T-helper 1 cell treated with Interleukin-12 subunit alpha and Interleukin-12 subunit beta and Interleukin-4 antibody, amounts not matched to agents 30 ng/mL and 1 ng/mL, for 36 hours (primary cell): ENCODE data around the gene RPL10. TPM values are rescaled to one million over a fixed set of nuclear protein-coding genes. Genes with fewer than 3 reads are reported as not detected.
"Not testable (repeated sequence)": the region's sequence is repeated elsewhere in the genome, so short reads cannot be mapped to it uniquely, and the experiment has no call there.

Experiments
- intact Hi-C: fragments of 100-400 bp; cut with micrococcal nuclease; formaldehyde crosslinking; loops from one replicate; pipeline ENCODE4 v1.15.1; 2024
- total RNA-seq: library from RNA; stranded (reverse); gene quantifications from 2 replicates; pipeline ENCODE4 v1.2.3, GENCODE V29; 2022

The RPL10 gene
- total RNA-seq, 1 donor from 2014 or later: 2,525 TPM

DNA sequence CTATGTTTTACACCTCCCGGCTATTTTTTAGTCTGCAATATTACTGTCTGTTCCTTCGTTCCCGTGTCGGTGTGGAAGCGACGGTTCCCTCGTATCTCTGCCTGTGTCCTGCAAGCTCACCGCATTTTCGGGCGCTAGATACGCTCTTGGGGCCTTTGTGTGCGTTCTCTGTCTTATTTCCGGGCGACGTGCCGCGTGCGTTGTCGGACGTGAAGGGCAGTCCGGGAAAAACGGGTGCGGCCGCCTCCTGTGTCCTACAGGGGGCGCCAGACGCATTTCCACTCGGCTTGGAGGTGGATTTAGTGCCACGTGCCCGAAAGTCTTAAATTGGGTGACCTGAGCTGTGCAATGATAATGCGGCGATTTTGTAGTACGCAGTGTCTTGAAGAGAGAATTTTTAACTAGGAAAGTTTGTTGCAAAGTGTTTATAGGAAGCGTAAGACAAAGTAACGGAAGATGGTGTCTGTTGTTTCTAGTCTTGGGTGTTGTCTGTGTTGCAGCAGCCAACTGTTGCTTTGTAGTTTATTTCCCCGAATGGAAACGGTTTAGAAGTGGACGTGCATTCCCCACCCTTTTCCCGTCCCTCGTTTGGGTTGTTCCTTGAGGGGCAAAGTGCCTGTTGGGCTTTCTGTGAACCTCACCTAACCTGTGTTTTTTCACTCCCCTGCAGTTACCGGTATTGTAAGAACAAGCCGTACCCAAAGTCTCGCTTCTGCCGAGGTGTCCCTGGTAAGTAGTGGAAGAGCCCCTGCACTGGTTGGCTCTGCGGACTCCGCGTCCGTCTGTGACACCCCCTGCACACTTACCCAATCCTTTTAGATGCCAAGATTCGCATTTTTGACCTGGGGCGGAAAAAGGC lies 720 bp downstream of the RPL10 start:
- intact Hi-C loops: loop anchor here (1.0 to 5.0 kb wide), 7 partner anchors 12 to 472 kb away; partner anchors contain the start of genes ARHGAP4, FAM3A, GDI1 and HCFC1

DNA sequence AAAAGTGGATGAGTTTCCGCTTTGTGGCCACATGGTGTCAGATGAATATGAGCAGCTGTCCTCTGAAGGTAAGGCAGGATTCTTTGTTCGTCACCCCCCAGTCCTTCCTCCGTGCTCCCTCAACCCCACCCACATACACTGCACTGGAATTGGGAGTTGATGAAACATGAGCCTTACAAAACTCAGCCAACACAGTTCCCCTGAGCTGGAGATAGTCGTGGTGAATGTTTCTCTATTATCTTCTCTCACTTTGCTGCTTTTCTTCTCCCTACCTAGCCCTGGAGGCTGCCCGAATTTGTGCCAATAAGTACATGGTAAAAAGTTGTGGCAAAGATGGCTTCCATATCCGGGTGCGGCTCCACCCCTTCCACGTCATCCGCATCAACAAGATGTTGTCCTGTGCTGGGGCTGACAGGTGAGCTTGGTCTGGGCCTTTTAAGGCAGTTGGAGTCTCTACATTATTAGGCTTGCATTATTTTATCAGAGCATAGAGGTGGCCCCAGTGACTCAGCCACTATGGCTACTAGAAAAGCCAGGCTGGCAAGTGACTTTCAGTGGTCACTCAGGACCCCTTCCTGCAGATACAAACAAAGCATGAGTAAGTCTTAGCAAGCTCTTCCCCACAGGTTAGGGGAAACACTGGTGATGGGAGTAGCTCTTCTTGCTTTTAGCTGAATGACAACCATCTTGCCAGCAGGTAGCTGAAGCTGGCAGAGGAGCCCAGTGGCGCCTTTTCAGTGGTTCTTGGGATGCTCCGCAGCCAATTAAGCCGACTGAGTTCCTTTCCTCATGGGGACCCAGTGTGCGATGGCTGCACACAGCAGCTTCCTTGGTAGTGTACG lies 1.6 kb downstream of the RPL10 start:
- intact Hi-C loops: loop anchor here (1.0 to 5.0 kb wide), 7 partner anchors 12 to 472 kb away; partner anchors contain the start of genes ARHGAP4, FAM3A, GDI1 and HCFC1

DNA sequence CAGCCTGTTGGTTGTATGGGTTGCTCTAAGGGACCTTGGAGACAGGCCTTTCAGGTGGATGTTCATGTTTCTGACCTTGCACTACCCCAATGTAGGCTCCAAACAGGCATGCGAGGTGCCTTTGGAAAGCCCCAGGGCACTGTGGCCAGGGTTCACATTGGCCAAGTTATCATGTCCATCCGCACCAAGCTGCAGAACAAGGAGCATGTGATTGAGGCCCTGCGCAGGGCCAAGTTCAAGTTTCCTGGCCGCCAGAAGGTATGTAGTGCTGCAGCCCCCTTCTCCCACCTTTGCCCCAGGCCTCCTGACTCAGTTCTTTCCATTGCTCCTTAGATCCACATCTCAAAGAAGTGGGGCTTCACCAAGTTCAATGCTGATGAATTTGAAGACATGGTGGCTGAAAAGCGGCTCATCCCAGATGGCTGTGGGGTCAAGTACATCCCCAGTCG lies 2.2 kb downstream of the RPL10 start:
- intact Hi-C loops: not testable (repeated sequence)

DNA sequence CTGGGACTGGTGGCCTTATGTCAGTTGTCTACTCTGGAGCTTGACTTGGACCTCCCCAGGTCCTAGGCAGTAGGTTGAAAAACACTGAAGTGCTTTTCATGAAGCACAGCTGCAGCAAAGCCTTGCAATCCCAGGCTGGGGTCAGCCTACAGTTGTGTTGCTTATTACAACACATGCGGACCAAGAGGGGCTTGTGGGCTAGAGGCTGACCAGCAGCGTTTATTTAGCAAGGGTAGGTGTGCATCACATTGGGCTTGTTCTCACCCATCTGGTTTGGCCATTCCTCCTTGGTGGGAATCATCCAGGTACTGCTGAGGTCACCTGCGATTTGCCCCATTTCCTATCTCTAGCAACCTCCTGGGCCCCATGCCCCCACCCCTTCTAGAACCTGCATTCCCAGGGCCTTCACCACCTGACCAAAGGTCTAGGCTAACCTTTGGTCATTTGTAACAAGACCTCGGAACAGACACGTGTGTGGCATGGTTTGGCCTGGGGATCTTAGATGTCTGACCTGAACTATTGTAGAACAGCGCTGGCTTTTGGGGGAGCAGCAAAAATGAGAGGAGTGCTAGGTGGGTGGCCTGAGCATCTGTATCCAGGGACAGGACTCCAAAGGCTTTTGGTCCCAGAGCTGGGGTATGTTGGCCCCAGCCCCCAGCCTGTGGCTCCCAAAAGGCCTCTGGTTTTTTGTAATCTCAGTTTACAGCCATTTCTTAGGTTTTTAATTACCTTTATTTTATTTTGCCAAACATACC lies 3.0 kb downstream of the RPL10 start:
- intact Hi-C loops: no loop called here

DNA sequence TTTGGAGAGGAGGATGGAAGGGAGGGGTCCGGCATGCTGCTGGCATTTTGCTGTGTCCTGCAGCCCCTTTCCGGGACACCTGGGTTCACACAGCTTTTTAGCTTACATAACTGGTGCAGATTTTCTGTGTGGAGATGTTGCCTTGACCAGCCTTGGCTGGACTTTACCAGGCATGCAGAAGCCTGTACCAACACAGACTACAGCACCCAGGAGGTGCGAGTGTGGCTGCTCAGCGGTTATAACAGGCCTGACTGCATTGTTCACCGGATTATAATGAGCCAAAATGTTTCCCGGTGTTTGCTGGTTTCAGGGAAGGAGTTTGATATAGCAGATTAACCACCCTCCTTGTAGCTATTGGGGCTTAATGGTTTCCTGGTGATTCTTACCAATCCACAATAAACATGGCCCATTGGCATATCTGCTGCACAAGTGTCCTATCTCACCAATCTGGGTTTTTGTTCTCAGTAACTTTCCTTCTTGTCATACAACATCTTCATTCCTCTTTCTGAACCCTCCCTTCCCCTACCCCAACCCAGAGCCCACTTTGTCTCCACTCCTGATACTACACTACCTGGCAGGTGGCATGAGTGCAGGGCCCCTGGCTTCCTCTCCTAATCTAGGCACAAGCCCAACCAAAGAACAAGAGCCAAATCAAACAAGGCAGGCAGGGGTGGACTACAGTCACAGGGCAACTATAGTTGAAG lies 3.9 kb downstream of the RPL10 start:
- intact Hi-C loops: no loop called here

DNA sequence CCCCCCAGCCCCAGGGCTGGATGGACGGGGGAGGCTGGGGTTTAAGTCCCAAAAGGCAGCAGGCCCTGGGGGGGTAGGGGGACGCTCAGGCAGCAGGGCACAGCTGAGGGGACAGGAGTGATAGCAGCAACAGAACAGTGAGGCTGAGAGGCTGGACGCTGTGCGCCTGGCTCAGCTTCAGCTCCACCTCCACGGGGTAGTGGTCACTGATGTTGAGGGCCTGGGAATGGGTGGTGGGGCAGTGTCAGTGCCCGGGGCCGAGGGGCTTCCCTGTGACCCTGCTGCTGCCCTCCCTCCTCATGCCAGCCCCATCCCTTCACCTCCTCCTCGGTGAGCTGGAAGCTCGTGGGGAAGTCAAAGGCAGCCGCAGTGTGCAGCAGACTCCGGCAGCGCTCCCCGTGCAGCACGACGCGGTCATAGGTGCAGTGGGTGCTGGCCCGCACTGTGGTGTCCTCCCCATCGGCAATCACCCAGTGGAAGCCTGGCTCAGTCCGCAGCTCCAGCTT lies 4.5 kb downstream of the RPL10 start:
- intact Hi-C loops: no loop called here

DNA sequence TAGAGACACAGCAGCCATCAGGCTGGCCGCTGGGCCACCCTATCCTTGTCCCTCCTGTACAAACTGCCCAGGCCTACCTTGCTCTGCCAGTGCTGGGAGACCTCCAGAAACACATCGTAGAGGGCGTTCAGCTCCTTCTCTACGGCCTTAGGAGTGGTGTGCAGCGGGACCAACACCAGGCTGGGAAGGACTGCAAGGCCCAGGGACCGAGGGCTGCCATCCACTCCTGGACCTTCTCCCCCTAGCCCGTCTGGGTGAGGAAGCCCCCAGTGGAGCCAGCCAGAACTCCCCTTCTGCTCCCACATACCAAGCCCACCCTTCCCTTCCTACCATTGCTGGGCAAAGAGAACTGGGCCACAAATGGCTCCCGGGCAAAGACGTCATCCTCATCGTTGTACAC lies 5.0 kb downstream of the RPL10 start:
- intact Hi-C loops: no loop called here

DNA sequence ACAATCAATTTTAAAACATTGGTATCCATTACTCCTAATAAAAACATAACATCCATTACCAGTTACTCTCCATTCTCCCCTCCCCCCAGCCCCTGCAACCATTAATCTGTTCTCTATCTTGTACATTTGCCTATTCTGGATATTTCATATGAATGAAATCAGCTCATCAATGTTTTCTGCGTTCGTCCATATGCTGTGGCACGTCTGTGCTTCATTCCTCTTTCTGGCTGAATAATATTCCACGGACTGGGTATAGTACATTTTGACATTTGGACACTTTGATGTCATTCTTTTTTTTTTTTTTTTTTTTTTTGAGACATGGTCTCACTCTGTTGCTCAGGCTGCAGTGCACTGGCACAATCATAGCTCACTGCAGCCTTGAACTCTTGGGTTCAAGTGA lies 5.7 kb downstream of the RPL10 start:
- intact Hi-C loops: no loop called here

DNA sequence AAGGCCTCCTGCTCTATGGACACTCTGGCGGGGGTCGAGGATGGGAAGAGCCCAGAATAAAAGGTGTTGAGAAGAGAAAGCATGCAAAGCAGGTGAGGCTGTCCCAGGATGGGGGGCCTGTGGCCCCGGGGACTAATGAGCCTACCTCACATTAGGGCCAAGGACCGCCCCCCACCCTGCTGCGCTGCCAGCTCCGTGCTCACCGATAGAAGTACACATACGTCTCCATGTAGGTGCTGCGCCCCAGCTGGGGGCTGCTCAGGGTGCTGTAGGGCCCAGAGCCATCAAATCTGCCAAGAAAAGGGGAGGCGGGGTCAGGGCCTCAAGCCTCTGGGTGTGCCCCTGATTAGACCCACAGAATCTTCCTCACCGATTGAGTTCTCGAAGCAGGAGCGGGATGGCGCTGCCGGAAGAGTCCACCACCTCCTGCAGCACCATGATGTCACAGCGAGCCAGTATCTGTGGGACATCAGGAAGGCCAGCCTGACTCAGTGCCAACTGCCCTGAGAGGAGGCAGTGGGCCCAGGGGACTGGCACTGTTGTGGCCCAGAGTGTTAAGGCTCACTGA lies 6.5 kb downstream of the RPL10 start:
- intact Hi-C loops: no loop called here

DNA sequence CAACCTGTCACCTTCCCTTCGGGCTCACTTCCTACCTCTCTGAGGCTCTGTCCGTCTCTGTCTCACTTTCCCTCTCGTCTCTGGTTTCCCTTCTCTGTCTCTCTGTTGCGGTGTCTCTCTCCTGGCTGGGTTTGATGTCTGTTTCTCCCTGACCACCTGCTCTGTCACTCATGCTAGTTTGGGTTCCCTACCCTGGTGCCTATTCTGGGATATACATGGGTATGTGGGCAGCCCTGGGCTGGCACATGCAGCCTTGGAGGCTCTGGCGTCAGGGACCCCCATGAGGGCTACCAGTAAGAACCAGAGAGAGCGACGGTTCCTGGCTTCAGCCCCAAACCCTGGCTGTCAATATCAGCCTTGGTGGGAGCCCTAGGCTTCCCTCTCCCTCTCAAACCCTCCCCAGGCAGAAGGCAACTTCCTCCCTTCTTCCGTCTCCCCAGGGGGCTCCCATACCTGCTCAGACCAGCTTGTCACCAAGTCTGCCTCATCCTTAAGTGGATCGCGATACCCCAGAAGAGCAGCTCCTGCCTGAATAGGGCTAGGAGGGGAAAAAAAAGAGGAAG lies 10.6 kb downstream of the RPL10 start:
- intact Hi-C loops: no loop called here

DNA sequence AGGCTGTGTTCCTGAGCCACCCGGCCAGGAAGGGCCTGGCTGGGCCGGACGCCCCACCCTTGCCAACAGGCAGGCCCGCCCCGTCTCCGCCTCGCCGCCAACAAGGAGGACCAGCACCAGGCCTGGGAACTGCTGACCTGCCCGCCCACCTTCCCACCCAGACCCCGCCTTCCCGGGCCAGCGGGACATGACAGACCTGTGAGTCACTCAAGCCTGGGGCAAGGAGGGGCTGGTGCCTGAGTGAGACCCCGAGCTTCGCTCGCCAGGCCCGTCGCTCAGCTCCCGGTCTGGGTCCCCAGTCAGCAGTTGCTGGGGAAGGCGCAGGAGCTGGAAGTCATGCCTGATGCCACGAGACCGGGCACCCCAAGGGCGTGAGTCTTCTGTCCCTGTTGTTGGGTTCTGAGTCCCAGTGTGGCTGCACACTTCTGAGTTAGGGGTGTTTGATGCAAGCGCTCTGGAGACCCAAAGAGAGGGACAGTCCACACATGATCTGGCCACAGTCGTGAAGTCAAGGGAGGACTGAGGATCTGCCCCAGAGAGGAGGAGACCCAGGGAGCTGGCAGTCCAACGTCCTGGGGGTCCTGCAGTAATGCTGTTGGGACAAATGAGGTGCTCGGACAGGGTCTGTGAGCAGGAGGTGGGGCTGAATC lies 11.2 kb downstream of the RPL10 start, which contains the start of gene DNASE1L1:
Gene DNASE1L1, minus strand, starts transcription at position 33 of the 650 bp plus-strand sequence. CDS start 3,686 bp downstream, outside the sequence.
- intact Hi-C loops: no loop called here

DNA sequence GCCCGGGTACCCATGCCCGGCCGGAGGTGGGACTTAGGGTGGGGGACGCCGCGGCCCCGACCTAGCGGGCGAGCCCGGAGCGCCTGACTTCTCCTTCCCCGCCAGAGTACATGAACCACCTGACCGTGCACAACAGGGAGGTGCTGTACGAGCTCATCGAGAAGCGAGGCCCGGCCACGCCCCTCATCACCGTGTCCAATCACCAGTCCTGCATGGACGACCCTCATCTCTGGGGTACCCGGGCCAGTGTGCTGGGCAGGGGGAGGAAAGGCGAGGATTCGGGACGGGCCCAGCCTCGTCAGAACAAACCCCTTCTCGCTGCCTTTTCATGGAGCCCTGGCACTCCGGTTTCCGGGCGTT lies 13.8 kb downstream of the RPL10 start:
- intact Hi-C loops: loop anchor here (1.0 to 5.0 kb wide), 5 partner anchors 13 to 105 kb away; partner anchors contain the start of genes ATP6AP1, FAM3A and LAGE3

DNA sequence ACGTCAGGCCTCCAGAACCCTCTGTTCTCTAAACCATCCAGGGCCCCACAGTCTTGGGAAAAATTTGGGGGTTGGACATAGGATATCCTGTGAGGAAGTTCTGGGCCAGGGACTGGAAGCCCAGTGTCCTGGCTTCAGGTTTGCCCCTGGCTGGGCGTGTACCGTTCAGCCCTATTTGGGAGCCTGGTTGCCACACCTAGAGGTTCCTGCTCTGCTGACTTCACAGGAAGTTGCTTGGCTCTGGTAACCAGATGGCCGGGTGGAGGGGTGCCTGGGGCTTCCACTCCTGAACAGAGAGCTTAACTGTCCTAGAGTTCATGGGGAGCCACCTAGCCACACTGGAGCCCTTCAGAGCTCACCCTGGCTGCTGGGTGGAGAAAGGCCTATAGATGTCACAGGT lies 14.3 kb downstream of the RPL10 start:
- intact Hi-C loops: loop anchor here (1.0 to 5.0 kb wide), 4 partner anchors 16 to 105 kb away; partner anchors contain the start of genes ATP6AP1, FAM3A and LAGE3

DNA sequence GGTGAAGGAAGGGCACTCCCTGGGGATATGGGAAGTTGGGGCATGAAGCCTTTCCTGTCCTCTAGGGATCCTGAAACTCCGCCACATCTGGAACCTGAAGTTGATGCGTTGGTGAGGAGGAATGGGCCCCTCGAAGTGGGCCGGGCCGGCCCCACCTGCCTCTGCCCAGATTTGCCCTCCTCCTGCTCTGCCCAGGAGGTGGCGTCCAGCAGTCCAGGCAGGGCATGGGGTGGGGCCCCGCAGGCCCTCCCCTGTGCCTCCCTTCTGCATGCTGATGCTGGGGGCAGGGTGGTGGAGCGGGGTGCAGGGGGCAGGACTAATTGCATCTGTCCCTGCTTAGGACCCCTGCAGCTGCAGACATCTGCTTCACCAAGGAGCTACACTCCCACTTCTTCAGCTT lies 15.0 kb downstream of the RPL10 start:
- intact Hi-C loops: loop anchor here (5.0 kb wide), 1 partner anchor 104 kb away; the partner anchor contains the start of gene FAM3A

DNA sequence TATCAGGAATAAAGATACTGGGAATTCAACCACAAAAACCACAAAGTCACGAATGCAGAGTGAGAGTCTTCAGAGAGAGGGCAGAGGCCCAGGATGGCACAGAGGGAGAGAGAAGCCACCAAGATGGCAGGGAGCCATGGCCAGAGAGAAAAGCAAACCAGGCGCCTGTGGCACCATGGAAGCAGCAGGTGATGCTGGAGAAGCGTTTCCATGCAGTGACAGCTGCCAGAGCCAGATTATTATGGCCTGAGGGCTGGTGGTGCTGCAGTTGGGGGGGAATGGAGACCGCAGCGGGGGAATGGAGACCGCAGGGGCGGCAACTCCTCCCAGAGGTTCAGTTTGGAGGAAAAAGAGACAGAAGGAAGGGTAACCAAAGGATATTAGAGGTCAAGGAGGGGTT lies 19.0 kb downstream of the RPL10 start:
- intact Hi-C loops: no loop called here

DNA sequence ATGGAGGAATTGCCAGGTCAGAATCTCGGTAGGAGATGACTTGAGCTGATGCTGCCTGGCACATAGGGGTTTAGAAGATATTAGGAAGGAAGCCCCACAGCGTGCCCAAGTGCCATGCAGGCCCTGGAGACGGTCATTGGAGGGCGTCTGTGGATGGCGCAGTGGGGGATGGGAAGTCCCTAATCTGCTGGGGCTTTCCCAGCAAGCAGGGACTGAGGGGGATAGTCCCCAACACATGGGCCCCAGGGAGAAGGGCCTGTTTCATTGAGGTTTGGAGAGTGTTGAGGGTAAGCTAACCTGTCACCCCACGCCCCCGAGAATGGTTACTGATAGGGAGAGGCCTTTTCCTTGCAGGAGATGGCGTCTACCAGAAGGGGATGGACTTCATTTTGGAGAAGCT lies 21.0 kb downstream of the RPL10 start:
- intact Hi-C loops: no loop called here

DNA sequence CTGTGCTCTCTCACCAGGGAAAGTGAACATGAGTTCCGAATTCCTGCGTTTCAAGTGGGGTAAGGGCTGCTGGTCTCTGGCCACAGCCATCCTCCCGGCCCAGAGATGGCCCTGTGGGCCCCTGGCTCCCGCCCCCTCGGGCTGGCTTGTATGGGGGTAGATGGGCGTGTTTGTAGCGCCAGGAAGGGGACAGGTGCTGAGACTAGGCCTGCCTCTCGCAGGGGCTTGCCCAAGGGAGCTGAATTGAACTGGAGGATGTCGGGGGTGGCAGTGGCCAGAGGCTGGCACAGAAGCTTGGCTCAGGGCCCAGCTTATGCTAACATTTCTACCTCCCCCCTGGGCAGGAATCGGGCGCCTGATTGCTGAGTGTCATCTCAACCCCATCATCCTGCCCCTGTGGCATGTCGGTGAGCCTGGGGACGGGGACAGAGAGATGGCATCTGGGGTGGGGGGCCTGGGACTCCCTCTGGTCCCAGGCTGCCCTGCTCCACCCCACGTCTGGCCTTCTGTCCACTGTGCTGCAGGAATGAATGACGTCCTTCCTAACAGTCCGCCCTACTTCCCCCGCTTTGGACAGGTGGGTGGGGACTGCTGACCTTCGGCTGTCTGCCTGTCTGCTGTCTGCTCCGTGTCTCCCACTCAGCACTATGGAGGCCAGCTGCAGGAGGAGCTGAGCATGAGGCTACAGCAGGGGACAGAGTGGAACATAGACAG lies 21.7 kb downstream of the RPL10 start:
- intact Hi-C loops: no loop called here

DNA sequence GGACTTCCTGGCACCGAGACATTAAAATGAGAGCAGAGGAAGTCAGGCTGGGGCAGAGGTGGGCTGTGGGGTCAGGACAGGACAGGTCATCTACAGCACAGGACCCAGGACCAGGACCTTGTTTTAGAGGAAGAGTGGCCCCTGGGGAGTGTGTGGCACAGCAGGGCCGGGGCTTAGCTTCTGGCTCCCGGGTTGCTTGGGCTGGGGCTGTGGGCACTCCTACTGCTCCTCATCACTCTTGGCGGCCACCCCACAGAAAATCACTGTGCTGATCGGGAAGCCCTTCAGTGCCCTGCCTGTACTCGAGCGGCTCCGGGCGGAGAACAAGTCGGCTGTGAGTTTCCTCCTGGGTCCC lies 22.2 kb downstream of the RPL10 start:
- intact Hi-C loops: no loop called here
